ENCODE data around the gene AQP3.

The AQP3 gene

GRCh38 chr9:33419708-33420303 is 27.6 kb downstream of the AQP3 start:
- H3K4me1 ChIP-seq (ENCODE audit: low read depth, poor library complexity, severe bottlenecking), result peaks cover 23% of the 10 kb centered on the region
- H3K9ac ChIP-seq, result no peak overlapping the region
- no peaks in the 10 kb centered on the region for H3K27me3 ChIP-seq (ENCODE audit: insufficient read depth, low read depth)
- no peak for TF ChIP-seq CTCF (conservative IDR thresholded peaks at IDR 0.05; ENCODE audit: low read depth, low read length)
- H3K36me3 ChIP-seq (ENCODE audit: insufficient read depth), result no peaks in the 10 kb centered on the region
- H3K4me3 ChIP-seq (IDR thresholded peaks at IDR 0.05; ENCODE audit: insufficient read depth, low read depth, low read length), result no peak overlapping the region
- no peak overlapping the region; the same call in 1 of the 2 replicates for H2AFZ ChIP-seq (ENCODE audit: low read depth)
- no peak overlapping the region for H3K4me2 ChIP-seq
- no peaks in the 10 kb centered on the region for H3K79me2 ChIP-seq (ENCODE audit: insufficient read depth, low read depth)
- H4K20me1 ChIP-seq (ENCODE audit: insufficient read depth), result no peaks in the 10 kb centered on the region
- no peak overlapping the region for H3K27ac ChIP-seq

- Histone ChIP-seq H3K27ac (no peak overlapping the region), H3K27me3 (ENCODE audit: insufficient read depth, low read depth) (no peaks in the 10 kb centered on the region), H2AFZ (ENCODE audit: low read depth) (no peak overlapping the region), H3K4me1 (ENCODE audit: low read depth, poor library complexity, severe bottlenecking) (peaks cover 29% of the 10 kb centered on the region), H3K4me3 (IDR thresholded peaks at IDR 0.05; ENCODE audit: insufficient read depth, low read depth, low read length) (no peak overlapping the region), H3K79me2 (ENCODE audit: insufficient read depth, low read depth) (no peaks in the 10 kb centered on the region), H3K36me3 (ENCODE audit: insufficient read depth) (no peaks in the 10 kb centered on the region), H4K20me1 (ENCODE audit: insufficient read depth) (no peaks in the 10 kb centered on the region), H3K4me2 (no peak overlapping the region), H3K9ac (no peak overlapping the region)
- TF ChIP-seq CTCF (conservative IDR thresholded peaks at IDR 0.05; ENCODE audit: low read depth, low read length), result no peak
These were observed 29.3 kb downstream of the AQP3 start for GRCh38 chr9:33418090-33418489.

- TF ChIP-seq CTCF (conservative IDR thresholded peaks at IDR 0.05; ENCODE audit: low read depth, low read length), result no peak
- H3K79me2 ChIP-seq (ENCODE audit: insufficient read depth, low read depth), result no peaks in the 10 kb centered on the region
- H3K4me2 ChIP-seq, result no peak overlapping the region; the same call in 1 of the 2 replicates
- H2AFZ ChIP-seq (ENCODE audit: low read depth), result no peak overlapping the region
- no peaks in the 10 kb centered on the region for H4K20me1 ChIP-seq (ENCODE audit: insufficient read depth)
- H3K9ac ChIP-seq, result no peak overlapping the region
- no peak overlapping the region for H3K27ac ChIP-seq
- peaks cover 29% of the 10 kb centered on the region for H3K4me1 ChIP-seq (ENCODE audit: low read depth, poor library complexity, severe bottlenecking)
- H3K4me3 ChIP-seq (IDR thresholded peaks at IDR 0.05; ENCODE audit: insufficient read depth, low read depth, low read length), result no peak overlapping the region
- H3K36me3 ChIP-seq (ENCODE audit: insufficient read depth), result no peaks in the 10 kb centered on the region
- no peaks in the 10 kb centered on the region for H3K27me3 ChIP-seq (ENCODE audit: insufficient read depth, low read depth)
These were observed 30.4 kb downstream of the AQP3 start for GRCh38 chr9:33416996-33417395.

- Histone ChIP-seq H3K4me3 (IDR thresholded peaks at IDR 0.05; ENCODE audit: insufficient read depth, low read depth, low read length) (no peak overlapping the region), H3K4me1 (ENCODE audit: low read depth, poor library complexity, severe bottlenecking) (peaks cover 29% of the 10 kb centered on the region), H3K27me3 (ENCODE audit: insufficient read depth, low read depth) (no peaks in the 10 kb centered on the region), H3K4me2 (no peak overlapping the region), H3K36me3 (ENCODE audit: insufficient read depth) (no peaks in the 10 kb centered on the region), H3K79me2 (ENCODE audit: insufficient read depth, low read depth) (no peaks in the 10 kb centered on the region), H2AFZ (ENCODE audit: low read depth) (peak overlapping the region; percentile 39; the same call in 1 of the 2 replicates), H4K20me1 (ENCODE audit: insufficient read depth) (no peaks in the 10 kb centered on the region), H3K27ac (no peak overlapping the region), H3K9ac (no peak overlapping the region)
- peak; percentile 76 for TF ChIP-seq CTCF (conservative IDR thresholded peaks at IDR 0.05; ENCODE audit: low read depth, low read length)
These were observed 31.8 kb downstream of the AQP3 start for GRCh38 chr9:33415501-33416038.
